Keratinocyte (primary cell): Measurements from ENCODE around the gene KLHDC4.

Experiments
- CTCF ChIP-seq, 3 experiments: IDR thresholded peaks in 1 of 3; conservative IDR thresholded peaks in 1 of 3; optimal IDR thresholded peaks in 1 of 3; 2 replicates in 2 of 3; 3 replicates in 1 of 3; pipeline versions ENCODE3 to v1.5.1; 2011; ENCODE audit warnings: low read length in 3 of 3, mild to moderate bottlenecking in 3 of 3, moderate library complexity in 2 of 3, control low read depth in 1 of 3, inconsistent platforms in 1 of 3; ENCODE audit not compliant: insufficient read depth in 2 of 3; ENCODE audit errors: extremely low read depth in 1 of 3
- EZH2 ChIP-seq: IDR thresholded peaks from one replicate; pipeline ENCODE4 v1.6.1; 2012; ENCODE audit warnings: inconsistent platforms, mild to moderate bottlenecking, low read length, moderate library complexity

DNA sequence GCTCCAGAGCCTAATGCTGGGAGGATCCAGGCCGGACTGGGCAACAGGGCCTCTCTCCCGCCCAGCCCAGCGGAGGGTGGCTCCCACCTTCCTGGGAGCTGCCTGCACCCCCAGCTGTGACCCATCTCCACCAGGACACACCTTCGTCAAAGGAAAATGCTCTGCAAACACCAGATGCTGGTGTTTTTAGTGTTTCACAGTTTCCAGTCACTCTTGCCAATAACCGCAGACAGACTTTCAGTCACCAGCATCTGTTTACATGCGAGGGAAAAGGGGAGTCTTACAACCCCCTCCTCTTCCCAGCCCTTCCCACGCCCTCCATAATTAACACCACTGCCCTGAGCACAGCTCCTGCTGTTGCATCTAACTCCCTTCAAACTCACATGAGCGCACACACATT lies 25.3 kb downstream of the KLHDC4 start:
- TF ChIP-seq CTCF (optimal IDR thresholded peaks at IDR 0.05 in 1 of 3, IDR thresholded peaks at IDR 0.05 in 1 of 3, conservative IDR thresholded peaks at IDR 0.05 in 1 of 3; ENCODE audit: extremely low read depth in 1 of 3, insufficient read depth in 2 of 3, low read length in 3 of 3), result no peak
- no peak for TF ChIP-seq EZH2
